Middle frontal gyrus (tissue), 1 donor: Measurements from ENCODE around the gene CYP4F3.
"Not testable (repeated sequence)": the region's sequence is repeated elsewhere in the genome, so short reads cannot be mapped to it uniquely, and the experiment has no call there.

Source experiments
- DNase-seq: peaks from one replicate; pipeline ENCODE4 v3.0.0-alpha.2; 2015; ENCODE audit warnings: low spot score; ENCODE audit errors: extremely low spot score

CYP4F3 gene

GRCh38 chr19:15629003-15629880 is 11.5 kb upstream of the CYP4F3 start:
- peak; percentile 18 for DNase-seq

GRCh38 chr19:15631817-15632216 is 8.9 kb upstream of the CYP4F3 start:
- no peak for DNase-seq

GRCh38 chr19:15633082-15633835 is 7.4 kb upstream of the CYP4F3 start:
- no peak for DNase-seq

GRCh38 chr19:15634105-15634504 is 6.6 kb upstream of the CYP4F3 start:
- DNase-seq, result no peak

- DNase-seq, result no peak
Observed at GRCh38 chr19:15635016-15635805, 5.5 kb upstream of the CYP4F3 start.

- peak; percentile 34 for DNase-seq
Observed at GRCh38 chr19:15636026-15636425, 4.7 kb upstream of the CYP4F3 start.

- DNase-seq, result no peak
Observed at GRCh38 chr19:15639596-15639995, 1.1 kb upstream of the CYP4F3 start.

GRCh38 chr19:15640904-15641597 is 354 bp downstream of the CYP4F3 start:
- DNase-seq, result no peak

- DNase-seq, result no peak
Observed at GRCh38 chr19:15641901-15642491, 1.3 kb downstream of the CYP4F3 start.

- no peak for DNase-seq
Observed at GRCh38 chr19:15642807-15643206, 2.1 kb downstream of the CYP4F3 start.

- DNase-seq, result no peak
Observed at GRCh38 chr19:15643387-15643786, 2.7 kb downstream of the CYP4F3 start.

- DNase-seq, result no peak
Observed at GRCh38 chr19:15644066-15644741, 3.5 kb downstream of the CYP4F3 start.

GRCh38 chr19:15644816-15645215 is 4.1 kb downstream of the CYP4F3 start:
- no peak for DNase-seq

GRCh38 chr19:15649526-15649925 is 8.8 kb downstream of the CYP4F3 start:
- DNase-seq, result no peak

GRCh38 chr19:15650123-15650522 is 9.4 kb downstream of the CYP4F3 start:
- DNase-seq, result not testable (repeated sequence)

GRCh38 chr19:15651791-15652190 is 11.1 kb downstream of the CYP4F3 start:
- no peak for DNase-seq

GRCh38 chr19:15652559-15653278 is 12.0 kb downstream of the CYP4F3 start:
- no peak for DNase-seq

GRCh38 chr19:15656467-15656866 is 15.8 kb downstream of the CYP4F3 start:
- no peak for DNase-seq

GRCh38 chr19:15663247-15663646 is 22.6 kb downstream of the CYP4F3 start:
- no peak for DNase-seq
